Calu3 (cell line): Measurements from ENCODE around the gene CLK3. TPM values are rescaled to one million over a fixed set of nuclear protein-coding genes. Genes with fewer than 3 reads are reported as not detected.

Experiments
- BruUV-seq: library from RNA; stranded (reverse); fragments of 400-500 nt; replicated peaks from 2 replicates; lab custom pipeline; 2021; lab: Mats Ljungman, UMichigan
- CTCF ChIA-PET: fragments of 300-600 bp; sonication (Branson Sonifier 250); formaldehyde crosslinking; loops from one replicate; lab custom pipeline; 2022; ENCODE audit warnings: antibody characterized with exemption; lab: Charles Lee
- DNase-seq: peaks from one replicate; pipeline ENCODE4 v3.0.0; 2022
- H3K27ac Mint-ChIP-seq: one replicate; pipeline ENCODE4 v1.8.0; 2022; ENCODE audit warnings: mixed read lengths; ENCODE audit not compliant: unreplicated experiment
- H3K27me3 Mint-ChIP-seq: one replicate; pipeline ENCODE4 v1.8.0; 2022; ENCODE audit warnings: mixed read lengths; ENCODE audit not compliant: unreplicated experiment
- H3K36me3 Mint-ChIP-seq: one replicate; pipeline ENCODE4 v1.8.0; 2022; ENCODE audit warnings: mild to moderate bottlenecking, moderate library complexity, mixed read lengths; ENCODE audit not compliant: insufficient read depth, unreplicated experiment
- H3K4me1 Mint-ChIP-seq: one replicate; pipeline ENCODE4 v1.8.0; 2022; ENCODE audit warnings: mild to moderate bottlenecking, low read depth, mixed read lengths; ENCODE audit not compliant: unreplicated experiment
- H3K4me3 Mint-ChIP-seq: one replicate; pipeline ENCODE4 v1.8.0; 2022; ENCODE audit warnings: mild to moderate bottlenecking, low read depth, moderate library complexity, mixed read lengths; ENCODE audit not compliant: unreplicated experiment
- H3K9me3 Mint-ChIP-seq: one replicate; pipeline ENCODE4 v1.8.0; 2022; ENCODE audit warnings: low read depth, mixed read lengths; ENCODE audit not compliant: unreplicated experiment
- intact Hi-C: fragments of 100-400 bp; cut with micrococcal nuclease; formaldehyde crosslinking; loops from one replicate; pipeline ENCODE4 v1.10.0; 2022; ENCODE audit not compliant: unreplicated experiment
- total RNA-seq: library from RNA; stranded (reverse); gene quantifications from 2 replicates; pipeline ENCODE4 v1.2.3, GENCODE V29; 2022
- TF ChIP-seq, protein P1 (sequence below): fragments of 200-600 bp; IDR thresholded peaks from one replicate; pipeline ENCODE4 v1.8.0; 2022; ENCODE audit warnings: antibody characterized with exemption; ENCODE audit not compliant: unreplicated experiment

CLK3 gene
- total RNA-seq, 1 experiment from 2014 or later = 93.5 TPM

DNA sequence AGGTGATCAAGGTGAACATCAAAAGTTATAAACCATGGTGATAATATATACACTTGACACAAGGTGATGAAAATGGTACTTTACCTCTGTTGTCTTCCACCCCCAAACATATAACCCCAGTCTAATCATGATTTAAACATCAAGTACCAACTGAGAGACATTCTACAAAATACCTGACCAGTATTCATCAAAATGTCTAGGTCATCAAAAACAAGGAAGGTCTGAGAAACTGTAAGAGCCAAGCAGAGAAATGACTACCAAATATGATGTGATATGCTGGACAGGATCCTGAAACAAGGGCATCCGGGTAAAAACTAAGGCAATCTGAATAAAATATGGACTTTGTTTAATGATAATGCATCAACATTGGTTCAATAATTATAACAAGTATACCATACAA, 52.3 kb downstream of the CLK3 start:
- intact Hi-C loops = no loop called here
- no peak for DNase-seq
- Mint-ChIP-seq H3K36me3 (no peaks in the 10 kb centered on the region), H3K9me3 (no peaks in the 10 kb centered on the region), H3K4me3 (no peak overlapping the region), H3K4me1 (peaks cover 13% of the 10 kb centered on the region), H3K27ac (no peak overlapping the region), H3K27me3 (no peaks in the 10 kb centered on the region)
- TF ChIP-seq, protein P1, sequence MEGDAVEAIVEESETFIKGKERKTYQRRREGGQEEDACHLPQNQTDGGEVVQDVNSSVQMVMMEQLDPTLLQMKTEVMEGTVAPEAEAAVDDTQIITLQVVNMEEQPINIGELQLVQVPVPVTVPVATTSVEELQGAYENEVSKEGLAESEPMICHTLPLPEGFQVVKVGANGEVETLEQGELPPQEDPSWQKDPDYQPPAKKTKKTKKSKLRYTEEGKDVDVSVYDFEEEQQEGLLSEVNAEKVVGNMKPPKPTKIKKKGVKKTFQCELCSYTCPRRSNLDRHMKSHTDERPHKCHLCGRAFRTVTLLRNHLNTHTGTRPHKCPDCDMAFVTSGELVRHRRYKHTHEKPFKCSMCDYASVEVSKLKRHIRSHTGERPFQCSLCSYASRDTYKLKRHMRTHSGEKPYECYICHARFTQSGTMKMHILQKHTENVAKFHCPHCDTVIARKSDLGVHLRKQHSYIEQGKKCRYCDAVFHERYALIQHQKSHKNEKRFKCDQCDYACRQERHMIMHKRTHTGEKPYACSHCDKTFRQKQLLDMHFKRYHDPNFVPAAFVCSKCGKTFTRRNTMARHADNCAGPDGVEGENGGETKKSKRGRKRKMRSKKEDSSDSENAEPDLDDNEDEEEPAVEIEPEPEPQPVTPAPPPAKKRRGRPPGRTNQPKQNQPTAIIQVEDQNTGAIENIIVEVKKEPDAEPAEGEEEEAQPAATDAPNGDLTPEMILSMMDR = no peak
- no TSS peak for BruUV-seq
- CTCF ChIA-PET = interaction anchor here (0.6 kb wide), 1 partner anchor 16 kb away, joined by 4 read pairs; no protein-coding TSS in a partner anchor

DNA sequence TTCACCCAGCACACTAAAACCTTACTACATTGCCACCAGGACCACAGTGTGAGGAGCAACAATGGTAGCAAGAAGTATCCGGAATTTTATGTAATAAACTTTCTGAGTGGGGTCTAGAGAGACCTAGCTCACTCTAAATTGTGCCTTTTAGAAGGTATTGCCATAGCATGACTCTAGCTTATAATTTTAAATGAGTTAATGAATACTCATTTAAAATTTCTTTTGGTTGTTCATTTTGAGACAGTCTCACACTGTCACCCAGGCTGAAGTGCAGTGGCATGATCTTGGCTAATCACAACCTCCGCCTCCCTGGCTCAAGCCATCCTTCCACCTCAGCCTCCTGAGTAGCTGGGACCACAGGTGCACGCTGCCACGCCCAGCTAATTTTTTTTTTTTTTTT, 54.0 kb downstream of the CLK3 start:
- H3K4me1 Mint-ChIP-seq = peaks cover under 1% of the 10 kb centered on the region
- H3K27me3 Mint-ChIP-seq = no peaks in the 10 kb centered on the region
- no peak overlapping the region for H3K4me3 Mint-ChIP-seq
- TF ChIP-seq, protein P1 = no peak
- no peak for DNase-seq
- no peaks in the 10 kb centered on the region for H3K9me3 Mint-ChIP-seq
- no peak overlapping the region for H3K27ac Mint-ChIP-seq
- CTCF ChIA-PET = interaction anchor here (0.7 kb wide), 2 partner anchors 34 to 202 kb away, joined by 3 to 7 read pairs; no protein-coding TSS in a partner anchor
- H3K36me3 Mint-ChIP-seq = peaks cover 5% of the 10 kb centered on the region
- no TSS peak for BruUV-seq
- intact Hi-C loops = no loop called here

DNA sequence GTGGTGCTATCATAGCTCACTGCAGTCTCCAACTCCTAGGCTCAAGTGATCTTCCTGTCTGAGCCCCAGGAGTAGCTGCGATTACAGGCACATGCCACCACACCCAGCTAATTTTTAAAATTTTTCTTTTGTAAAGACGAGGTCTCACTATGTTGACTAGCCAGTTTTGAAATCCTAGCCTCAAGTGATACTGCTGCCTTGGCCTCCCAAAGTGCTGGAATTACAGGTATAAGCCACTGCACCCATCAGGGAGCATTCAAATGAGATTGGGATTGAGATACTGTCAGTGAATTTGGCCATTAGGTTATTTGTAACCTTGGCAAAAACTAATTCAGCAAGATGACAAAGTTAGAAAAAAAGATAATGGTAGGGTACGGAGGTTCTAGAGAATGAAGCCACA, 58.5 kb downstream of the CLK3 start:
- no peak overlapping the region for H3K4me3 Mint-ChIP-seq
- intact Hi-C loops = no loop called here
- no TSS peak for BruUV-seq
- peaks cover 5% of the 10 kb centered on the region for H3K36me3 Mint-ChIP-seq
- H3K27ac Mint-ChIP-seq = no peak overlapping the region
- H3K27me3 Mint-ChIP-seq = no peaks in the 10 kb centered on the region
- no peaks in the 10 kb centered on the region for H3K4me1 Mint-ChIP-seq
- H3K9me3 Mint-ChIP-seq = no peaks in the 10 kb centered on the region
- TF ChIP-seq, protein P1 = no peak
- CTCF ChIA-PET = no interaction called here
- no peak for DNase-seq

DNA sequence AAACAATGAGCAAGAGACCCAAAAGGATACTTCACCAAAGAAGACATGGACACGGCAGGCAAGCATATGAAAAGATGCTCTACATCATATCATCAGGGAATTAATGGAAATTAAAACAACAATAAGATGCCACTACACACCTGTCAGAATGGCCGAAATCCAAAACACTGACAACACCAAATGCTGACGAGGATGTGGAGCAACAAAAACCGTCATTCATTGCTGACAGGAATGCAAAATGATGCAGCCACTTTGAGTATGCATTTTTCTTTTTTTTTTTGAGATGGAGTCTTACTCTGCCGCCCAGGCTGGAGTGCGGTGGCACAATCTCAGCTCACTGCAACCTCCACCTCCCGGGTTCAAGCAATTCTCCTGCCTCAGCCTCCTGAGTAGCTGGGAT, 61.2 kb downstream of the CLK3 start:
- intact Hi-C loops = no loop called here
- no peaks in the 10 kb centered on the region for H3K27me3 Mint-ChIP-seq
- H3K4me3 Mint-ChIP-seq = no peak overlapping the region
- H3K36me3 Mint-ChIP-seq = peaks cover 5% of the 10 kb centered on the region
- CTCF ChIA-PET = interaction anchor here (1.1 kb wide), 1 partner anchor 13 kb away, joined by 3 read pairs; no protein-coding TSS in a partner anchor
- H3K9me3 Mint-ChIP-seq = no peaks in the 10 kb centered on the region
- TF ChIP-seq, protein P1 = no peak
- H3K4me1 Mint-ChIP-seq = no peaks in the 10 kb centered on the region
- DNase-seq = no peak
- no peak overlapping the region for H3K27ac Mint-ChIP-seq
- BruUV-seq = no TSS peak

Other genes with a start within 250 kb of the CLK3 start
- gene CYP11A1, start 248.2 kb upstream of the CLK3 start, total RNA-seq = not detected in 2 replicates
- gene SEMA7A, start 181.9 kb upstream of the CLK3 start, total RNA-seq = 67.6 and 74.8 TPM in 2 replicates
- gene UBL7, start 154.7 kb upstream of the CLK3 start, total RNA-seq = 38.5 and 43.8 TPM in 2 replicates
- 10.6 and 11.2 TPM in 2 replicates for gene ARID3B, start 74.6 kb upstream of the CLK3 start, total RNA-seq
- 65.1 and 70.1 TPM in 2 replicates for gene EDC3, start 80.2 kb downstream of the CLK3 start, total RNA-seq
- 3.0 and 3.4 TPM in 2 replicates for gene CYP1A1, start 109.7 kb downstream of the CLK3 start, total RNA-seq
- not detected in 2 replicates for gene CYP1A2, start 133.0 kb downstream of the CLK3 start, total RNA-seq
- gene CSK, start 166.2 kb downstream of the CLK3 start, total RNA-seq = 82.6 and 85.1 TPM in 2 replicates
- gene LMAN1L, start 197.0 kb downstream of the CLK3 start, total RNA-seq = 0.35 and 1.1 TPM in 2 replicates
- 0.21 and 0.29 TPM in 2 replicates for gene CPLX3, start 210.8 kb downstream of the CLK3 start, total RNA-seq
- gene ULK3, start 227.3 kb downstream of the CLK3 start, total RNA-seq = 33.8 and 42.2 TPM in 2 replicates